Measurements from ENCODE around the gene HBQ1.

- no peak for TF ChIP-seq REST (IDR thresholded peaks at IDR 0.05)
- TF ChIP-seq FOXA1 (IDR thresholded peaks at IDR 0.05): no peak
Measured at GRCh38 chr16:203246-203645, 23.0 kb downstream of the HBQ1 start.

Data from liver (tissue), 1 donor.